Measurements from ENCODE around the gene FAM181A. TPM values are rescaled to one million over a fixed set of nuclear protein-coding genes. Genes with fewer than 3 reads are reported as not detected.

Gene FAM181A
- total and polyA plus RNA-seq, 9 of the 15 experiments (the other 6 are each of a cell fraction or from before 2014, with no cell fraction given) = not detected

DNA sequence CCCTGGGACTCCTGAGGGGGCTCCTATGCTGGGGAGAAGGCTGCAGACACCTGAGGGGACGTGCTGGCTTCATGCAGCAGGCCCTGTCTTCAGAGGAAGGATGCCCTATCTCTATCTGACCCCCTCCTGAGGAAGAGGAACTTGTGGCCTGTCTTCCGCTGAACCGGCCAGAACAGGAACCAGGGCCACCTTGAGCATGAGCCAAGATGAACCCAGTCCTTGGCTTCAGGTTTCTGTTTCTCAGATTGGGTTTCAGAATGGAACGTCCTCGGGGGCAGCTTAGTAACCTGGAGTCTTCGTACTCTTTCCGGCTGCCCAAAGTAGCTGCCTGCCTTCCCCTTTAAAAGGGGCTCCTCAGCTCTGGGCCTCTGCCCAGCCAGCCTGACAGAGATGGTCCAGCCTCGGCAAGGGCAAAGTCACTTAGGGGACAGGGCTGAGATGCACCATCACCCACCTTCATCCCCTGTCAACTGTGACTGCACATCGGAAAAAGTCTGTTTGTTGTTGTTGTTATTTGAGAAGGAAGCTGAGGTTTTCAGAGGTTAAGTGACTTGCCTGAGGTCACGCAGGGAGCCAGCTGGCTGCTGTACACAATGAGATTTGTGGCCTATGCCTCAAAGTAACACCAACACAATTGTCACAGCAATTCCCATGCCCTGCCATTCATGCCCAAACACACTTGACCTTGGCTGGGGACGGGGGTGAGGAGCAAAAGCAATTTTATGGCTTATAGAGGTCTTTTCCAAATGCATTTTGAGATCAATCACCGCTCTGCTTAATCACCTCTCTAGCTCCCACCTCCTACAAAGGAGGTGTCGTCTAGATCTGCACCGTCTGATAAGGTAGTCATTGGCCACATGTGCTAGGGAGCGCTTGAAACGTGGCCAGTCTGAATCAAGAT is 35.8 kb downstream of the FAM181A start:
- Histone ChIP-seq H3K9ac (ENCODE audit: insufficient read depth in 1 of 2, low read depth in 2 of 2, low read length in 2 of 2) (no peak overlapping the region), H3K79me2 (ENCODE audit: control insufficient read depth, insufficient read depth, low read length) (no peaks in the 10 kb centered on the region), H3K4me2 (ENCODE audit: insufficient read depth, low read length) (no peak overlapping the region), H4K20me1 (replicated peaks; ENCODE audit: control insufficient read depth, insufficient read depth, low read length) (no peaks in the 10 kb centered on the region), H2AFZ (ENCODE audit: low read depth, low read length) (no peak overlapping the region), H3K9me1 (ENCODE audit: control insufficient read depth, insufficient read depth, low read length) (no peaks in the 10 kb centered on the region), H3K4me3 (no peak overlapping the region), H3K27me3 (ENCODE audit: control insufficient read depth in 2 of 2, insufficient read depth in 2 of 2, low read length in 2 of 2) (peaks cover 0 to 8% of the 10 kb centered on the region in 2 experiments; a peak in 2 of 5 replicates), H3K27ac (ENCODE audit: extremely low read depth, low read depth, low read length) (no peak overlapping the region), H3K36me3 (ENCODE audit: control insufficient read depth, insufficient read depth, low read length) (no peaks in the 10 kb centered on the region), H3K9me3 (replicated peaks; ENCODE audit: control insufficient read depth, insufficient read depth, low read depth, low read length) (no peaks in the 10 kb centered on the region), H3K4me1 (replicated peaks in 1 of 2; ENCODE audit: control insufficient read depth in 2 of 2, insufficient read depth in 2 of 2, low read length in 2 of 2) (peaks cover 0 to 8% of the 10 kb centered on the region in 2 experiments; a peak in 1 of 5 replicates)
- no TSS peak for BruUV-seq (replicated peaks)
- FAIRE-seq (no peak), DNase-seq (ENCODE audit: extremely low read depth in 1 of 4, low spot score in 3 of 4) (no peak), ATAC-seq (no peak; the same call in 2 of the 3 replicates)
- TF ChIP-seq NR2C2 (CRISPR knock-in tag; IDR thresholded peaks at IDR 0.05) (no peak), NR2C2 (tag; IDR thresholded peaks at IDR 0.05) (peak; percentile 31; the same call in 1 of the 2 replicates), SMARCB1 (IDR thresholded peaks at IDR 0.05; ENCODE audit: insufficient read length, low read depth) (no peak), GABPA (tag; conservative IDR thresholded peaks at IDR 0.05; ENCODE audit: low read depth) (0 out of 2 replicates have a peak, but pooled peaks have one; percentile 15)
- TF ChIP-seq, protein P1, sequence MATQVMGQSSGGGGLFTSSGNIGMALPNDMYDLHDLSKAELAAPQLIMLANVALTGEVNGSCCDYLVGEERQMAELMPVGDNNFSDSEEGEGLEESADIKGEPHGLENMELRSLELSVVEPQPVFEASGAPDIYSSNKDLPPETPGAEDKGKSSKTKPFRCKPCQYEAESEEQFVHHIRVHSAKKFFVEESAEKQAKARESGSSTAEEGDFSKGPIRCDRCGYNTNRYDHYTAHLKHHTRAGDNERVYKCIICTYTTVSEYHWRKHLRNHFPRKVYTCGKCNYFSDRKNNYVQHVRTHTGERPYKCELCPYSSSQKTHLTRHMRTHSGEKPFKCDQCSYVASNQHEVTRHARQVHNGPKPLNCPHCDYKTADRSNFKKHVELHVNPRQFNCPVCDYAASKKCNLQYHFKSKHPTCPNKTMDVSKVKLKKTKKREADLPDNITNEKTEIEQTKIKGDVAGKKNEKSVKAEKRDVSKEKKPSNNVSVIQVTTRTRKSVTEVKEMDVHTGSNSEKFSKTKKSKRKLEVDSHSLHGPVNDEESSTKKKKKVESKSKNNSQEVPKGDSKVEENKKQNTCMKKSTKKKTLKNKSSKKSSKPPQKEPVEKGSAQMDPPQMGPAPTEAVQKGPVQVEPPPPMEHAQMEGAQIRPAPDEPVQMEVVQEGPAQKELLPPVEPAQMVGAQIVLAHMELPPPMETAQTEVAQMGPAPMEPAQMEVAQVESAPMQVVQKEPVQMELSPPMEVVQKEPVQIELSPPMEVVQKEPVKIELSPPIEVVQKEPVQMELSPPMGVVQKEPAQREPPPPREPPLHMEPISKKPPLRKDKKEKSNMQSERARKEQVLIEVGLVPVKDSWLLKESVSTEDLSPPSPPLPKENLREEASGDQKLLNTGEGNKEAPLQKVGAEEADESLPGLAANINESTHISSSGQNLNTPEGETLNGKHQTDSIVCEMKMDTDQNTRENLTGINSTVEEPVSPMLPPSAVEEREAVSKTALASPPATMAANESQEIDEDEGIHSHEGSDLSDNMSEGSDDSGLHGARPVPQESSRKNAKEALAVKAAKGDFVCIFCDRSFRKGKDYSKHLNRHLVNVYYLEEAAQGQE (IDR thresholded peaks at IDR 0.05; ENCODE audit: borderline replicate concordance) = peak; percentile 39; the same call in 1 of the 2 replicates
- TF ChIP-seq, protein P1 (CRISPR knock-in tag; IDR thresholded peaks at IDR 0.05; ENCODE audit: low read depth) = no peak
- in situ Hi-C loops (cut with MboI) (no loop called here), intact Hi-C loops (cut with micrococcal nuclease) (no loop called here)
- WGBS (ENCODE audit: insufficient coverage, low coverage, missing lambda C conversion rate) = 0% methylated on average over 11 of the region's 16 CpGs
- CTCF ChIA-PET (ENCODE audit: low intra/inter-chr PET ratio) = no interaction called here
- POLR2A ChIA-PET = no interaction called here
